IPS-18a (cell line): ENCODE measurements around the gene GPANK1.
"Not testable (repeated sequence)": the region's sequence is repeated elsewhere in the genome, so short reads cannot be mapped to it uniquely, and the experiment has no call there.

ENCODE experiments used
- H3K27ac ChIP-seq: one replicate; pipeline ENCODE4 v1.5.1; 2013; ENCODE audit warnings: low read length
- H3K27me3 ChIP-seq: one replicate; pipeline ENCODE4 v1.6.1; 2013; ENCODE audit warnings: mild to moderate bottlenecking, low read length; ENCODE audit not compliant: control insufficient read depth, insufficient read depth
- H3K36me3 ChIP-seq: one replicate; pipeline ENCODE4 v1.6.1; 2013; ENCODE audit warnings: low read depth, low read length; ENCODE audit not compliant: control insufficient read depth
- H3K4me1 ChIP-seq: one replicate; pipeline ENCODE4 v1.6.1; 2013; ENCODE audit warnings: low read depth, low read length; ENCODE audit not compliant: control insufficient read depth
- H3K4me3 ChIP-seq: one replicate; pipeline ENCODE4 v1.5.1; 2013; ENCODE audit warnings: low read length
- H3K9ac ChIP-seq: one replicate; pipeline ENCODE4 v1.6.1; 2013; ENCODE audit warnings: mild to moderate bottlenecking, low read length, moderate library complexity
- H3K9me3 ChIP-seq: one replicate; pipeline ENCODE4 v1.6.1; 2013; ENCODE audit warnings: low read depth, low read length; ENCODE audit not compliant: control insufficient read depth

GPANK1 gene

GRCh38 chr6:31664790-31665500 is at the start of gene GPANK1:
Gene GPANK1, minus strand, starts transcription at chr6:31664997. Its CDS starts 519 bp downstream, at chr6:31664478.
- peak within 1 kb of the TSS; percentile 87 for H3K27ac ChIP-seq
- peak within 1 kb of the TSS; percentile 84 for H3K4me3 ChIP-seq
- no peaks in the 10 kb centered on the region for H3K9me3 ChIP-seq
- peaks cover 6% of the 10 kb centered on the region for H3K4me1 ChIP-seq
- peak within 1 kb of the TSS; percentile 92 for H3K9ac ChIP-seq
- H3K36me3 ChIP-seq = peaks cover 43% of the 10 kb centered on the region
- H3K27me3 ChIP-seq = no peaks in the 10 kb centered on the region

GRCh38 chr6:31713991-31714684 is 49.3 kb upstream of the GPANK1 start:
- H3K4me3 ChIP-seq = peak overlapping the region; percentile 21
- peaks cover 38% of the 10 kb centered on the region for H3K4me1 ChIP-seq
- no peak overlapping the region for H3K27ac ChIP-seq
- peak overlapping the region; percentile 9 for H3K9ac ChIP-seq
- H3K36me3 ChIP-seq = no peaks in the 10 kb centered on the region
- no peaks in the 10 kb centered on the region for H3K9me3 ChIP-seq
- H3K27me3 ChIP-seq = no peaks in the 10 kb centered on the region

DNA sequence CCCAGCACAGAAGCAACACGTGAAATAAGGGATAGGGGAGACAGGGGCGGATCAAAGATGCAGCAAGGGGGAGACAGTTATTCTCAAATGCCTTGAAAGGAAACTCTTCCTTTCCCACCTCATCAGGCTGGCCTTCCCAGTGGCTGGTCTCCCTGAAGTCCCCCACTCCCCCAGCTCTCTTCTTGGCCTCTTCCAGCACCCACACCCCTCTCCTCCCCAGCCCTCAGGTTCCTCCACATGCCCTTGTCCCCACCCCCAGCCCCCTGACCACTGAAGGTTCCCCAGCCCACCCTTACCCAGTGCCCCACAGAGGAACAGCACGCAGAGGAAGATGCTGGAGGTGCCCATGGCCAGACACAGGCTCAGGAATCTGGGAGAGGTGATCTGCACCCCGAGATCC is 48.7 kb upstream of the GPANK1 start:
- Histone ChIP-seq H3K27ac (no peak overlapping the region), H3K9me3 (no peaks in the 10 kb centered on the region), H3K4me1 (peaks cover 33% of the 10 kb centered on the region), H3K9ac (no peak overlapping the region), H3K27me3 (no peaks in the 10 kb centered on the region), H3K4me3 (no peak overlapping the region), H3K36me3 (no peaks in the 10 kb centered on the region)

DNA sequence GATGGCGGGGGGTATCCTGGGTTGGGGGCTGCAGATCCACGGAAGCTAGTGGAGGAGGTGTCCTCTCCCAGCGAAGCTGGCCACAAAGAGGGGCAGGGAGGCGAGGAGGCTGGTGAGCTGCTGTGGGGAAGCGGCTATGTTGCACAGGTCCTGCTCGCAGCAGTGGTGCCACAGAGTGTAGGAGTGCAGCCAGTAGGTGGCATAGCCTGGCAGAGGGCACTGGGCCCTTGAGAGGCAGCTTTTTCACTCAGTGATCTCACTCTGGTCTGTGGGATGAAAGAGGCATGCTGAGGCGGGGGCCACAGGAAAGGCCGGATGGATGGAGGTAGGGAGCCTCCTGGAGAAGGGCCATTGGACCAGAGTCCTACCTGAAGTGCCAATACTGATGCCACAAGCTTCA is 47.5 kb upstream of the GPANK1 start:
- H3K27ac ChIP-seq = no peak overlapping the region
- no peaks in the 10 kb centered on the region for H3K9me3 ChIP-seq
- peaks cover 21% of the 10 kb centered on the region for H3K4me1 ChIP-seq
- no peak overlapping the region for H3K4me3 ChIP-seq
- no peaks in the 10 kb centered on the region for H3K36me3 ChIP-seq
- no peaks in the 10 kb centered on the region for H3K27me3 ChIP-seq
- H3K9ac ChIP-seq = no peak overlapping the region

DNA sequence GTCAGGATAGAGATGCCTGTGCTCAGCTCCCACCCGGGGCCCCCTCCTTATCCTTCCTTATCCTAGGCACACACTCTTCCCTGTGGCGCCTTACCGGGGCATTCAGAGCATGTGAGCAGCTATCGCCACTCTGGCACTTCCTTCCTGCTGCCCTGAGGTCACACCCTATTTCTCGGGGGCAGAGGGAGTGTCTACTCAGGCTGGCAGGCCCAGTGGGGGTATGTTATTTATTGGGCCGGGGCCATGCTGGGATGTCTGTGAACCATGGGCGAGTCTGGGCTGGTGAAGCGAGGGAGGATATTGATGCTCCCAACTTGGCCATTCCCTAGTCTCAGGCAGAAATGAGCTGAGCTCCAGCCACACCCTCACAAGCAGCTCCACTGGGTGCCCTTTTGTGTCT is 46.4 kb upstream of the GPANK1 start:
- H3K27me3 ChIP-seq = no peaks in the 10 kb centered on the region
- H3K9me3 ChIP-seq = no peaks in the 10 kb centered on the region
- H3K4me3 ChIP-seq = no peak overlapping the region
- no peaks in the 10 kb centered on the region for H3K36me3 ChIP-seq
- peaks cover 20% of the 10 kb centered on the region for H3K4me1 ChIP-seq
- no peak overlapping the region for H3K9ac ChIP-seq
- no peak overlapping the region for H3K27ac ChIP-seq

DNA sequence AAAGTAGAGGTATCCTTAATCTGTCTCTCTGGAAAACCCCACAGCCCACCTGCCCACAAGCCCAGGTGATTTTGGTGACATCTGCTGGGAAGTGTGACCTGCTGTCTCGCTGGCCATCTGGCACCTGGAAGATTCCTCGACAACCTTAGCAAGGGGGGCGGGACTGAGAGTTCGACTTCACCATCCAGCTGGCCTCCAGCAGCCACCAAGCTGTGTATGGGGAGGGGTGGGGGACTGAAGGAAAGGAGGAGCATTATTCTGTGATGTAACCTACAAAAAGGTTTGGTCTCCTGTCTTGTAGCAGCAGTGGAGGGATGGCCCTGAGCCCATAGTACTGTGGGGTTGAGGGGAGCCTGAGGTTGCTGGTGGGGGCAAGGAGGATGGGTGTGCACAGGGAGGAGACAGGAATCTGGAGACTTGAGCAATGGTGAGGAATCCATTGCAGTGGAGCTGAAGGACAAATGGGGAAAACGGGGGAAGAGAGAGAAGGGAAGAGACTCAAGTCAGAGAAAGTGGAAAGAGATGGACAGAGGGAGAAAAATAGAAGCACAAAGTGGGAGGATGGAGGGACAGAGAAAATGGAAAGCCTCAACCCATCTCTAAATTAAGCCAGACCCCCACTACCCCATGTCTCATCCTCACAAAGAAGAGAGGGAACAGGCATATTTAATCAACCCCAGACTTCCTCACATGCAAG is 45.9 kb upstream of the GPANK1 start:
- Histone ChIP-seq H3K36me3 (no peaks in the 10 kb centered on the region), H3K27ac (no peak overlapping the region), H3K27me3 (no peaks in the 10 kb centered on the region), H3K9ac (no peak overlapping the region), H3K9me3 (no peaks in the 10 kb centered on the region), H3K4me1 (peaks cover 20% of the 10 kb centered on the region), H3K4me3 (no peak overlapping the region)

GRCh38 chr6:31709157-31709556 is 44.4 kb upstream of the GPANK1 start:
- H3K4me3 ChIP-seq, H3K4me1 ChIP-seq, H3K27me3 ChIP-seq, H3K27ac ChIP-seq, H3K9ac ChIP-seq, H3K9me3 ChIP-seq, H3K36me3 ChIP-seq: not testable (repeated sequence)

DNA sequence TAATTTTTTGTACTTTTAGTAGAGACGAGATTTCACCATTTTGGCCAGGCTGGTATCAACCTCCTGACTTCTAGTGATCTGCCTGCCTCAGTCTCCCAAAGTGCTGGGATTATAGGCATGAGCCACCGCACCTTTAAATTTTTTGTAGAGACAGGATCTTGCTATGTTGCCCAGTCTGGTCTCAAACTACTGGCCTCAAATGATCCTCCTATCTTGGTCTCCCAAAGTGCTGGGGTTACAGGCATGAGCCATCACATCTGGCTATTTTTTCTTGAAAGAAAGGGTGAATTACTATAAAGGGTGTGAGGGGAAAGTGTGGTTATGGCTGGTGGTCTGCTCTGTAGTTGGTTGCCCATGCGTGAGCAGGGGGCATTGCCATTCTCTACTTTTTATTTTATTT is 43.4 kb upstream of the GPANK1 start:
- no peak overlapping the region for H3K9ac ChIP-seq
- no peaks in the 10 kb centered on the region for H3K4me1 ChIP-seq
- H3K36me3 ChIP-seq = no peaks in the 10 kb centered on the region
- H3K27me3 ChIP-seq = no peaks in the 10 kb centered on the region
- H3K9me3 ChIP-seq = no peaks in the 10 kb centered on the region
- H3K4me3 ChIP-seq = no peak overlapping the region
- H3K27ac ChIP-seq = no peak overlapping the region

DNA sequence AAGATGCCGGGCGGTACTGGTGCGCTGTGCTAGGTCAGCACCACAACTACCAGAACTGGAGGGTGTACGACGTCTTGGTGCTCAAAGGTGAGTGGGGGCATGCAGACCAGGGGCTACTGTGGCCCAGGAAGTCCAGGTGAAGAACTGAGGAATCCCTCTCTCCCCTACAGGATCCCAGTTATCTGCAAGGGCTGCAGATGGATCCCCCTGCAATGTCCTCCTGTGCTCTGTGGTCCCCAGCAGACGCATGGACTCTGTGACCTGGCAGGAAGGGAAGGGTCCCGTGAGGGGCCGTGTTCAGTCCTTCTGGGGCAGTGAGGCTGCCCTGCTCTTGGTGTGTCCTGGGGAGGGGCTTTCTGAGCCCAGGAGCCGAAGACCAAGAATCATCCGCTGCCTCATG is 42.9 kb upstream of the GPANK1 start:
- H3K9me3 ChIP-seq = no peaks in the 10 kb centered on the region
- H3K4me3 ChIP-seq = no peak overlapping the region
- no peaks in the 10 kb centered on the region for H3K27me3 ChIP-seq
- H3K27ac ChIP-seq = no peak overlapping the region
- no peak overlapping the region for H3K9ac ChIP-seq
- H3K36me3 ChIP-seq = no peaks in the 10 kb centered on the region
- H3K4me1 ChIP-seq = no peaks in the 10 kb centered on the region

DNA sequence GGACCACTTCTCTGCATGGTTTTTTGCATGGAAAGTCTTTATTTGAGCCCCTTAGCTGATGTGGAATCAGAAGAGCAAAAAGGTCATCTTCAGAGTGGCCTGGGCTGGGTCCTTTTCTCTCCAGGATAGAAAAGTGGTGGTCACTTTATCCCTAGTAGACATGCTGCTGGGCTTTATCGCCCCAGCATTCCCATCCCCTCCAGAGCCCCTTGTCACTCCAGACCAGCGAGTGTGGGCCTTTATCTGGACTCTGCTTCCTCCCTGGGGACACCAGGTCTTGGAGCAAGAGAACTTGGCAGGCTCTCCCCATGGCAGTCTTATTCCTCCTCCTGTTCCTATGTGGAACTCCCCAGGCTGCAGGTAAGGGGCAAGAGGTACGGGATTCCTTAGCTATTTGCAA is 41.8 kb upstream of the GPANK1 start, which contains the start of gene LY6G6F:
LY6G6F (plus strand) TSS at position 268 of the 400 bp plus-strand sequence; CDS start at position 309, 41 bp downstream.
- no peak within 1 kb of the TSS for H3K4me3 ChIP-seq
- no peaks in the 10 kb centered on the region for H3K4me1 ChIP-seq
- no peaks in the 10 kb centered on the region for H3K9me3 ChIP-seq
- H3K27ac ChIP-seq = no peak within 1 kb of the TSS
- H3K36me3 ChIP-seq = no peaks in the 10 kb centered on the region
- no peak within 1 kb of the TSS for H3K9ac ChIP-seq
- no peaks in the 10 kb centered on the region for H3K27me3 ChIP-seq

- Histone ChIP-seq H3K36me3 (no peaks in the 10 kb centered on the region), H3K27ac (no peak overlapping the region), H3K9me3 (no peaks in the 10 kb centered on the region), H3K4me1 (no peaks in the 10 kb centered on the region), H3K4me3 (no peak overlapping the region), H3K27me3 (no peaks in the 10 kb centered on the region), H3K9ac (no peak overlapping the region)
Observed at GRCh38 chr6:31705931-31706330, 41.1 kb upstream of the GPANK1 start.
